Measurements from ENCODE around the gene MXRA7. TPM values are rescaled to one million over a fixed set of nuclear protein-coding genes. Genes with fewer than 3 reads are reported as not detected.

The MXRA7 gene
- polyA plus RNA-seq, 1 experiment, result 300 TPM

DNA sequence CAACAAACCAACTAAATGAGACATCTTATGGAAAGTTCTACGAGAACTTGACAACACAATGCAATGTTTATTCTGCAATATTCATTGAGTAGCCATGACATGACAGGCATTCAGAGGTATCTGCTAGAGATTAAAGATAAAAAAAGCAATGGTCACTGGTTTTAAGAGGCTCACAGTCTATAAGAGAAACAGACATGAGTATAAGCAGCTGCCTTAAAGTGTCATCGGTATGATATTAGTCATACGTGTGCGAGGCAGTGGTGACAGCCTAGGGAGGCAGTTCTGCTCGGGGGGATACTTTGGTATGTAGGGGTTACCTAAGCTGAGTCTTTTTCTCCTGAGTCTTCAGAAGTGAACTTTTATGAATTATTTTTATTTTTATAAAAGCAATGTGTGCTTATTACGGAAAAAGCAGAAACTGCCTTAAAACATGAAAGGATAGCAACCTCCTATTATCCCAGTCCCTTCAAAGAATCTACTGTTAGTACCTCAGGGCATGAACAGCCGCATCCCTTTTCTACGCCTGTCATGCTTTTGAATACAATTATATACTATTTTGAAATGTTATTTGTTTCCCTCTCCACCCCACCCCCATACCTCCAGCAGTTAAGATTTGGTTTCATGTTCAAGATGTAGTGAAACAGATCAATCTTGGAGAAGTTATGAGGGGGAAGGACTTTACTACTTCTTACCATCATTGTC, 75.0 kb downstream of the MXRA7 start:
- POLR2A ChIA-PET, result no interaction called here
- CTCF ChIA-PET, result interaction anchor here (0.9 to 3.4 kb wide), 2 partner anchors 12 to 89 kb away, joined by 3 to 24 read pairs; no protein-coding TSS in a partner anchor
- DNase-seq (ENCODE audit: low read depth), result no peak
- no peaks in the 10 kb centered on the region for H3K36me3 ChIP-seq (ENCODE audit: control insufficient read depth, insufficient read depth, low read length)
- no peaks in the 10 kb centered on the region for H3K27me3 ChIP-seq (ENCODE audit: control insufficient read depth, insufficient read depth, low read length)
- H3K4me3 ChIP-seq (ENCODE audit: low read depth, low read length), result no peak overlapping the region
- TF ChIP-seq, protein P1, sequence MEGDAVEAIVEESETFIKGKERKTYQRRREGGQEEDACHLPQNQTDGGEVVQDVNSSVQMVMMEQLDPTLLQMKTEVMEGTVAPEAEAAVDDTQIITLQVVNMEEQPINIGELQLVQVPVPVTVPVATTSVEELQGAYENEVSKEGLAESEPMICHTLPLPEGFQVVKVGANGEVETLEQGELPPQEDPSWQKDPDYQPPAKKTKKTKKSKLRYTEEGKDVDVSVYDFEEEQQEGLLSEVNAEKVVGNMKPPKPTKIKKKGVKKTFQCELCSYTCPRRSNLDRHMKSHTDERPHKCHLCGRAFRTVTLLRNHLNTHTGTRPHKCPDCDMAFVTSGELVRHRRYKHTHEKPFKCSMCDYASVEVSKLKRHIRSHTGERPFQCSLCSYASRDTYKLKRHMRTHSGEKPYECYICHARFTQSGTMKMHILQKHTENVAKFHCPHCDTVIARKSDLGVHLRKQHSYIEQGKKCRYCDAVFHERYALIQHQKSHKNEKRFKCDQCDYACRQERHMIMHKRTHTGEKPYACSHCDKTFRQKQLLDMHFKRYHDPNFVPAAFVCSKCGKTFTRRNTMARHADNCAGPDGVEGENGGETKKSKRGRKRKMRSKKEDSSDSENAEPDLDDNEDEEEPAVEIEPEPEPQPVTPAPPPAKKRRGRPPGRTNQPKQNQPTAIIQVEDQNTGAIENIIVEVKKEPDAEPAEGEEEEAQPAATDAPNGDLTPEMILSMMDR (IDR thresholded peaks at IDR 0.05; ENCODE audit: insufficient read depth, low read depth, low read length), result no peak

DNA sequence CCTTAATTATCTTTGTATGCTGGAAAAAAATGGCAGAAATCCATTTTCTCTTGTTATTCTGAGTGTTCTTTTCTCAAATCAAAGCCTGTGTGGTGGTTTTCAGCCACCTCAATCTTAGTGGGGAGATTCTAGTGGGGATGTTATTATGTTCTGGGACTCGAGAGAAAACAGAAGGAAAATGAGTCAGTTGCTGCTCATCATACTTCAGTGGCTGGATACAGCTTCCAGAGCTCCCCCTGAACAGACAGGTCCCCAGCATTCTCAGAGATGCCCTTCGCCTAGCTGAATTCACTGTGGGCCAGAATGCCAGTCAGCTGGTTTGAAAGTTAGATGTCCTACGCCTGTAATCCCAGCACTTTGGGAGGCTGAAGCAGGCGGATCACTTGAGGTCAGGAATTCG, 75.7 kb downstream of the MXRA7 start:
- H3K27me3 ChIP-seq (ENCODE audit: control insufficient read depth, insufficient read depth, low read length), result no peaks in the 10 kb centered on the region
- H3K4me3 ChIP-seq (ENCODE audit: low read depth, low read length), result no peak overlapping the region
- no peak for DNase-seq (ENCODE audit: low read depth)
- POLR2A ChIA-PET, result no interaction called here
- CTCF ChIA-PET, result interaction anchor here (0.9 to 3.4 kb wide), 3 partner anchors 11 to 88 kb away, joined by 3 to 24 read pairs (median 4); no protein-coding TSS in a partner anchor
- TF ChIP-seq, protein P1 (IDR thresholded peaks at IDR 0.05; ENCODE audit: insufficient read depth, low read depth, low read length), result no peak
- no peaks in the 10 kb centered on the region for H3K36me3 ChIP-seq (ENCODE audit: control insufficient read depth, insufficient read depth, low read length)

DNA sequence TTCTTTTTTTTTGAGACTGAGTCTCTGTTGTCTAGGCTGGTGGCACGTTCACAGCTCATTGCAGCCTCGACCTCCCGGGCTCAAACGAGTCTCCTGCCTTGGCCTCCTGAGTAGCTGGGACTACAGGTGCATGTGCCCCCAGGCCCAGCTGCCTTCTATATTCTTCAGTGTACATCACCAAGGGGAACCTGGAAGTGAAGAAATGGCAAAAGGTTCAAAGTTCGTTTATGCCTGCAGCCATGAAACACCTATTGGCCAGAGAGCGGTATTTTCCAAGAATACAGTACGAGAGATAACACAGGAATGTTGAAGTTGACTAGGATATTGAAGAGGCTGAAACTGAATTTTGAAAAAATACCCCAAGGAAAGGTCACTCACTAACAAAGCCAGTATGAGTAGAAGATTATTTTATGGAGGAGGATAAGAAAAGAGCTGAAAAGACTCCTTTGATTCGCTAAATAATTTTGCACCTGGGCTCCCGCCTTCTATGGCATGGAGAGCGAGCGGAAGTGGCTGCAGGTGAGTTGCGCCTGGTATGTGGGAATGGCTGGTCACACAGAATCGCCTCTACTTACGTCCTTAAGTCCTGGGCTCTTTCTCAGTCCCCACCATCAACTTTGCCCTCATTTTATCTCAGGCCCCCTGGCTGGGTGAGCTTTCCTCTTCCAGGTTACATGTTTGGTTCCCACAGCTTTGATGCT, 77.0 kb downstream of the MXRA7 start:
- no peaks in the 10 kb centered on the region for H3K27me3 ChIP-seq (ENCODE audit: control insufficient read depth, insufficient read depth, low read length)
- CTCF ChIA-PET, result interaction anchor here (1.5 to 3.4 kb wide), 2 partner anchors 10 to 76 kb away, joined by 4 to 24 read pairs; no protein-coding TSS in a partner anchor
- no peak for DNase-seq (ENCODE audit: low read depth)
- POLR2A ChIA-PET, result no interaction called here
- H3K4me3 ChIP-seq (ENCODE audit: low read depth, low read length), result no peak overlapping the region
- H3K36me3 ChIP-seq (ENCODE audit: control insufficient read depth, insufficient read depth, low read length), result no peaks in the 10 kb centered on the region
- TF ChIP-seq, protein P1 (IDR thresholded peaks at IDR 0.05; ENCODE audit: insufficient read depth, low read depth, low read length), result no peak

DNA sequence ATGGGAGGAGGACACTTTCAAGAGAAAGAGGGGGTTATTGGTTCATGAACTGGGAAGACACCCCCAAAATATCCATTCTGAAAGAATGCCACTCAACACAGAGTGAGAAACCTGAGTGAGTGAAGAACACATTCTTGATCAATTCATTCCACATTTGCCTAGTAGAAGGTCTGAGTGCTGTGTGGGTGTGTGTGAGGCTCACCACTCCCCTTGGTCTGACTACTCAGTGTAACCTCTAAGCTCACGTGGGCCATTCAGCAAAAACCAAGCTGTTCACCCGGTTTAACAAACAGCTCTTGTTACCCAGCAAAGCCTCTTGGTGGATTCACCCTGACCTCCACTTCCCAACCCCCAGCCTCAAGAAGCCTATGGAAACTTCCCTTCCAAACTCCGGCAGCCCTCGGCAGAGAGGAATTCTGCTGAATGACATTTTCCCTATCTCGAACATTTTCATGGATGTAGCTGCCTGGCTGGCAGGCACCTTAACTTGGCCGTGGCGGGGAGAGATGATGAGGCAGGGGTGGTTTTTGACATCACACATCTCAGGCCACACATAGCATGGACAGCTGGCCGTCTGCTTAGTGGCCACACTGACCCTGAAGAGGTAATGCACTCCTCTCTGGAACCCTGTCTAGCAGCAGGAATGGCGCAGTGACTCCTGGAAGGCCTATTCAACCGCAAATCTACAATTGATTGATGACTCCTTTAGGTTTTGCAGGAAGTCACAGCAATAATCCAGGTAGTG, 78.8 kb downstream of the MXRA7 start:
- Histone ChIP-seq H3K36me3 (ENCODE audit: control insufficient read depth, insufficient read depth, low read length) (no peaks in the 10 kb centered on the region), H3K4me3 (ENCODE audit: low read depth, low read length) (no peak overlapping the region), H3K27me3 (ENCODE audit: control insufficient read depth, insufficient read depth, low read length) (peaks cover 2% of the 10 kb centered on the region)
- ChIA-PET POLR2A (no interaction called here), CTCF (interaction anchor here (0.8 to 1.1 kb wide), 2 partner anchors 8 to 108 kb away, joined by 3 to 5 read pairs; no protein-coding TSS in a partner anchor)
- DNase-seq (ENCODE audit: low read depth), result no peak
- TF ChIP-seq, protein P1 (IDR thresholded peaks at IDR 0.05; ENCODE audit: insufficient read depth, low read depth, low read length), result no peak

DNA sequence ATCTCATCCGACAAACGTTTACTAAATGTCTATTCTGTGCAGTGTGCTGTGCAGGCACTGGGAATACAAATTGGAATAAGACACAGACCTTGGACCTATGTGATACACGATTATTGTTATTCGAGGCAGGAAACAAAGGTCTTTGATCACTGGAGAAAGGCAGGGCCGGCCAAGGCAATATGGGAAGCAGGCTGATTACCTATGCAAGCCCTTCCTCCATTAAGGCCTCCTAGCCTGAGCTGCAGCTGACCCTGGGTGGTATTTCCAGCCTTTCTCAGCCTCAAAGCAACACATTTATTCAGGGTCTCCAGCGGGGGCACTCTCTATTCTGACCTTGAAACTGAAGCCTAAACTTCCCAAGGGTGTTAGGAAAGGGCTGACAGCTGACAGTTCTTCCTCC, 80.6 kb downstream of the MXRA7 start:
- POLR2A ChIA-PET, result no interaction called here
- no peak for DNase-seq (ENCODE audit: low read depth)
- Histone ChIP-seq H3K4me3 (ENCODE audit: low read depth, low read length) (no peak overlapping the region), H3K36me3 (ENCODE audit: control insufficient read depth, insufficient read depth, low read length) (no peaks in the 10 kb centered on the region), H3K27me3 (ENCODE audit: control insufficient read depth, insufficient read depth, low read length) (peaks cover 9% of the 10 kb centered on the region)
- TF ChIP-seq, protein P1 (IDR thresholded peaks at IDR 0.05; ENCODE audit: insufficient read depth, low read depth, low read length), result no peak
- CTCF ChIA-PET, result interaction anchor here (0.6 kb wide), 1 partner anchor 107 kb away, joined by 3 read pairs; no protein-coding TSS in a partner anchor

Measured in BJ (cell line).